GM21381 (cell line): ENCODE data around the gene PLEKHA5.
"Not testable (repeated sequence)": the region's sequence is repeated elsewhere in the genome, so short reads cannot be mapped to it uniquely, and the experiment has no call there.

Experiments
- ATAC-seq: cut with Tn5 transposase; IDR thresholded peaks from one replicate; pipeline ENCODE4 v1.9.1; 2021; ENCODE audit warnings: mild to moderate bottlenecking, moderate library complexity; ENCODE audit not compliant: unreplicated experiment

Gene PLEKHA5

DNA sequence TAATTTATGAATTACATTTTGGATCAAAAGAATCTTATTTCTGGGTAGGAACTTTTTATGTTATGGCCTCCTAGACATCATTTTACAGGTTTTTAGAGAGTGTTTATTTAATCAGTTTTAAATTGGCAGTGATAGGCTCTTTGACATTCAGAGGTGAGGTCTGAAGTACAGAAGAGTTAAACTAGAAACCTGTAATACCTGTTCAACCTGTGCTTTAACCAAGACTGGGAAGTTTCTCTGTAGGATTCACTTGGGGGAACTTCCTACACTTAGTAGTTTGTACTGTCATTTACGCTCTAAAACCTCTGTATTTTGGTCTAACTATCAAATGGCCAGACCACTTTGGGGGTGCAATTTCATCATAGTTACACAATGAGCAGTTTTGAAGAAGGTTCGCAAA, 35.9 kb downstream of the PLEKHA5 start:
- ATAC-seq, result no peak

DNA sequence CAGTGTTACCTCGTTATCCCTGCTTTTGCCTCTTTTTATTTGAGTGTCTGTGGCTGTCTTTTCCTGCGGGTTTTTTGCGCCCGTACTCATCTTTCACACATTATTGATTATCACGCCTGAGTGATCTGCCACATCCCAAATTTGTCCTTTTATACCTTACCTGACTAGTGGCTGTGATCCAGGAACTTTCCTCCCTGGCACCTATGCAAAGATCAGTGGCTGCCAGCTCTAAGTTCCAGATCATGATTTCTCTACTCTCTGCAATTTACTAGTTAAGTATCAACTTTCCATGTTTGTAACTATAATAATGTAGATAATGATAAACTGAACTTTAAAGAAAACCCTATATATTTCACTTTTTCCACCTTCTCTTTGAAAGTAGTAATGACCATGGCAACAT, 36.9 kb downstream of the PLEKHA5 start:
- ATAC-seq, result no peak

DNA sequence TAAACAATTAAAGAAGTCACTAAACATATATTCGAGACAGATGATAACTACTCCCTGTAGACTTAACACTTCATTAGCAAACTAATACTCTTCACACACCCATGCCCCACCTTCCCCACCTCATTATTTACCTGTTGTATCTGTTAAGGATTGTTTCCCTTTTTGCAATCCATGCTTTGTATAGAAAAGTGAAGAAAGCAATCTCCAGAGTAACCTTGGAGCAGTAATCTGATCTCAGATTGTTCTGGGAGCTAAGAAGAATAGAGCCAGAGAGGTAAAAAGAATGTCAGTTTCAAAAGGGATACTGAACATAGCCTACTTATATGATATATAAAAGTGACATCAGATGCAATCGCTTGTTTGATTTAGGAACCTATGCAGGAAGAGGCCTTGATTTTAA, 37.4 kb downstream of the PLEKHA5 start:
- ATAC-seq, result no peak

DNA sequence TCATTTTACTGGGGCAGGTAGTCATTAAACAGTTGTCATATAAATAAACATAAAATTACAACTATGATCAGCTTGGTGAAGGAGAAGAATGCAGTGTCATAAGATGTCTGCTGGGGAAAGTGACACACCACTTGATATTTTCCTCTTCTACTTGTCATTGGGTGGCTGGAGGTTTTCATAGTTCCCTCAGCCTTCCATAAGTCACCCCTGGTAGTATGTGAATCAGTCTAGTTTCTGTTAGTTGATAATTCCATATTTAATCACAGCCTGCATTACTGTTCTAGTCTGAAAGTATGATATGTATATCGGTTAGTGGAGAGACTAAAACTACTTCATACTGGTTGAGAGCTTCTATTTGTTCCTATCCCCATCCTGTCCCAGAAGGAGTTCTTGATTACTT, 38.2 kb downstream of the PLEKHA5 start:
- no peak for ATAC-seq

DNA sequence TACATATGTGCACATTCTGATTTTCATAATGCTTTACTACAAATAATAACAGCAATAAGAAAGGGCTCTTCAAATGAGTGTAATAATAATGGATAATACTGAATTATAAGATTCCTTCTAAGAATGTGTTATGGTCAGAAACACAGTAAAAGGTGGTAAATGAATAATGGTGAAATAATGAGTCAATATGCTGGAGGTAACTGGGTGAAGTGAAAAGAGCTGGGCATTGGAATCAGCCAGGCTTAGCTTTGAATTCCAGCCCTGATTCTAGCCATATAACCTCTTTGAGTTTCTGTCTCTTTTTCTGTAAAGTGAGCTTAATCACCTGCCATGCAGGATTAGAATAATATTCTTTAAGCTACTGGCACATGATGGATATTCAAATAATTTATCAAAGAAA, 39.1 kb downstream of the PLEKHA5 start:
- no peak for ATAC-seq

DNA sequence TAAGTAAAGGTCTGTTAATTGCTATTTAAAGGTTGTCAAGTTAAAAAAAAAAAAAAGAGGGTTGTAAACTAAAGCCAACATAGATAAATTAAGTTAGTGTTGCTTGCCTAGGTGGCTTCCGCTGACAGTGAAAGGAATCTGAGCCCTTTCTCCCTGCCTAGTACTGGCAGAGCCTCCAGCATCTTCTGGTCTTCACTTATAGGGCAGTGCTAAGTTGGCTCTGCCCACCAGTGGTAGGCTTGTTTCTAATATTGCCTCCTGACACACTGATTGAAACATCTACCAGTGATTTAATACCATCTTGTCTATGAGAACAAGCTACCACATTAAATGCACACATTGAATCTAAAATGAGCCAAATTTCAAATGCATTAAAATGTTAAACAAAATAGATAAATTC, 39.7 kb downstream of the PLEKHA5 start:
- ATAC-seq, result no peak

DNA sequence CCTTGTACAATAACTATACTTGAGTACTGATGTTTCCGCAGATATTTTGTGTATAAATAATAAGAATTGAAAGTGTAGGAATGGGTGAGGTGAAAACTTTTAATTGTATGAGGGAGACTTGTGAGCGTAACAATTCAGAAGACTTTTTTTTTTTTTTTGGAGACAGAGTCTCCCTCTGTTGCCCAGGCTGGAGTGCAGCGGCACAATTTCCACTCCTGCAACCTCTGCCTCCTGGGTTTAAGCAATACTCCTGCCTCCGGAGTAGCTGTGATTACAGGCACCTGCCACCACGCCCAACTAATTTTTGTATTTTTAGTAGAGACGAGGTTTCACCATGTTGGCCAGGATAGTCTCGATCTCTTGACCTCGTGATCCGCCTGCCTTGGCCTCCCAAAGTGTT, 40.8 kb downstream of the PLEKHA5 start:
- ATAC-seq, result not testable (repeated sequence)

DNA sequence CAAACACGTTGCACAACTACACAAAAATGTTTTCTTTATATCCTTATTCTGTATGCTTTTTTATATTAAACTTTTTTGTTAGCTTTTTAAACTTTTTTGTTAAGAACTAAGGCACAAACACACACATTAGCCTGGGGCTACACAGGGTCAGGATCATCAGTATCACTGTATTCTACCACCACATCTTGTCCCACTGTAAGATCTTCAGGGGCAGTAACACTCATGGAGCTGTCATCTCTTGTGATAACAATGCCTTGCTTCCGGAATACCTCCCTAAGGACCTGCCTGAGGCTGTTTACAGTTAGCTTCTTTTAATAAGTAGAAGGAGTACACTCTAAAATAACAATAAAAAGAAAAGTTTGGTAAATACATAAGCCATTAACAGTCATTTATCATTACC, 42.2 kb downstream of the PLEKHA5 start:
- ATAC-seq, result no peak

DNA sequence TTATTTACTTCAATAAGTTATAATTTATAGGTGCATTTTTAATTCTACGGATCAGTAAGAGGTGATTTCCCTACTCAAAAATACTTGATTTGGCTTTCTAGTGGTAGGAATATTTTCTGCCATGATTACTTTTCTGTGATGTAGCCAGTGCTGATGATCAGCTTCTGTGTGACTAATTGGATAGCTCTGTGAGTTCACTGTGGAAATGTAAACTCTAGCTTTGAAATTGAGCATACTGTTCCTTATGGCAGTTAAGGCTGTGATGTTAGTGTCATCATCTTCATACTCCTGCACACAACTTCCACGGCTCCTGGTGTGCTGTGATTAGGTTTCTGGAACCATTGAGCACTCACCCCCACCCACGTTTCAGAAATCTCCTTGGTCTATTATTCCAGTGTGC, 48.2 kb downstream of the PLEKHA5 start:
- no peak for ATAC-seq

DNA sequence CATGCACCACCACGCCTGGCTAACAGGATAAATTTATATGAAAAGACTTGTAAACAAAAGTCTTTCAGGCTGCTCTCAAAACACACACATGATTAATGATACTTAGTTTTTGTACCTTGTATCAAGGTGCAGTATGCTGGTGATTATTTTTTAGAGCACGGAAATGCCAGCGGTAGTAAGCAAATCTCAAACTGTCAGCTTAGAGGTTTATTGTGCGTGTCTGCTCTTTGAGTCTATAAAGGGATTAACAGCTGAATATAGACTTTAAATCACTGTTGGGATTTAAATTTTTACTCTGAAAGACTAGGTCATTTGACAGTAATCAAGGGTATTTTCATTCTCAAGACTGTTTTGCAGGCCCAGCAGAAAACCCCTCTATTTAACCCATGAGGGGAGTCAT, 50.5 kb downstream of the PLEKHA5 start:
- ATAC-seq, result no peak

DNA sequence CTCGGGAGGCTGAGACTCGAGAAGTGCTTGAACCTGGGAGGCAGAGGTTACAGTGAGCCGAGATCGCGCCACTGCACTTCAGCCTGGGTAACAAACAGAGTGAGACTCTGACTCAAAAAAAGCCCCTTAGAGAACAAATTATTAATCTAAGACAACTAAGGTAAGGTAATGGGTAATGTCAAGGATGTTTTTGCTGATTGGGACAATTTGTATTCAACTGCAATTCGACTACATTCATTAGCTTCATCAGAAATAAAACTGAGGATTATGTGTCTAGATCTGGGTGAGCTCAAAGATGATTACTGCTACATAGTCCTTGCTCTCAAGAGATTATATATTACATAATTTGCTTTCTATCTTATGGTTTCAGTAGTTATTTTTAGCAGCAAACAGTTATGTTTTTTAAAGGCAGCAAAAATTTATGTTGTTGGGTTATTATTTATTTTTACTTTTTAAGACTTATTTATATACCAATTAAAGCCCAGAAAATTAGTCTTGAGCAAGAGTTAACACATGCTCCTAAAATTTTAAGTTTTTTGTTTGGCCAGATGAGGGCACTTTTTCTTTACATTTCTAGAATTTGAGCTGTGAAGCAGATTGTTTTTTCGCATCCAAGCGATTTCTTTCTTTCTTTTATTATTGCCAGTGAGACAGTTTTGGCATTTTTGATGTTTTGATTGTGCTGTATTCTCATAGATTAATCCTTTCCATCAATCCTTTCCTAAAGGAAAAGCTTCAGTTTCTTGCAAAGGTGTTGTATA, 52.3 kb downstream of the PLEKHA5 start:
- no peak for ATAC-seq

DNA sequence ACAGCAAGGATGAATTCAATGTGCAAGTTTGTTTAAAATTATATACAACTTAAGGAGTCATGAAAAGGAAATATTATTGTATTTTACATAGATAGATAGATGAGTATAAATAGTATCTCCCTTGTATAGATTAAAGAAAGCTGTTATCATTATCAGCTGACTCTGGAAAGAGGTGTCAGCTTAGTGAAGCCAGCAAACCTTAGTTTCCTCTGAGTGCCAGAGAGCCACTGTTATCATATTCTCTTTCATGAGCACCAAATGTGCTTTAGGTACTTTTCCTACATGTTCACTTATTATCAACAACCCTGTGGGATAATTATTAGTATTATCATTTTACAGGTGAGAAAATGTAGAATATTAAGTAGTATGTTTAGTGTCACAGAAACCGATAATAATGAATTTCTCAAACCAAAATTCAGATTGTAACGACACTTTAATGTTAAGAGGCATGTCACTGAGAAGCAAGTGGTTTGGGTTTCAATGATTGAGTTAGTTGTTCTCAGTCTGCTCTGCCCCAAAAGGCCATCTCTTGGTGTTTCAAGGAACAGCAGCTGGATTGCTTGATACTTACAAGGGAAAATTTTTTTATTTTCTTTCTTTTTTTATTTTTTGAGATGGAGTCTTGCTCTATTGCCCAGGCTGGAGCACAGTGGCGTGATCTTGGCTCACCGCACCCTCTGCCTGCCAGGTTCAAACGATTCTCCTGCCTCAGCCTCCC, 53.7 kb downstream of the PLEKHA5 start:
- ATAC-seq, result no peak

DNA sequence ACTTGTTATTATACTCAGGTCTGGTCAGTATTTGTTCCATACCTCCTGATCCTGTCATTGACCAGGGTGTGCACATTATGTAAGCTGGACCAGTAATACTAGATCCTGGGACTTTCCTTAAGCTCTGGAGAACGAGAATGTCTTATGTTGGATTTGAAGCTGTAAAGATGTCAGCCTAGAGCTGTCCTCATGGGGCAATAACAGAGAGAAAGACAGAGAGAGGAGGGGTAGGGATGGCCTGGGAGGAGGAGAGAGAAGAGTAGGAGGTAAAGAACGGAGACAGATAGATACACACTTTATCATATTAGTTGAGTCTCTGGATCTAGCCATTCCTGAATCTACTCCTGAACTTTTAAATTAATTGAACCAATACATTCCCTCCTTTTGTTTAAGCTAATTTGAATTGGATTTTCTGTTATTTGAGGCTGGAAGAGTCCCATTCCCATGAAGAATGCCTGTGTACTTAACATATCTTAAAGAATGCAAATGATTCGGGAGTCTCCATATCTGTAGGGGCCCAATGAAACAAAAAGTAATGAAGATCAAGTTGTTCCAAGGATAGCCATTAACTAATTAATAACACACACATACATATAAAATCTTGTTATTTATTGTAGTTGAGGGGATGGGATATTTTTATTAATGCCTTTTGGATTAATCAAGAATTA, 55.9 kb downstream of the PLEKHA5 start:
- no peak for ATAC-seq

DNA sequence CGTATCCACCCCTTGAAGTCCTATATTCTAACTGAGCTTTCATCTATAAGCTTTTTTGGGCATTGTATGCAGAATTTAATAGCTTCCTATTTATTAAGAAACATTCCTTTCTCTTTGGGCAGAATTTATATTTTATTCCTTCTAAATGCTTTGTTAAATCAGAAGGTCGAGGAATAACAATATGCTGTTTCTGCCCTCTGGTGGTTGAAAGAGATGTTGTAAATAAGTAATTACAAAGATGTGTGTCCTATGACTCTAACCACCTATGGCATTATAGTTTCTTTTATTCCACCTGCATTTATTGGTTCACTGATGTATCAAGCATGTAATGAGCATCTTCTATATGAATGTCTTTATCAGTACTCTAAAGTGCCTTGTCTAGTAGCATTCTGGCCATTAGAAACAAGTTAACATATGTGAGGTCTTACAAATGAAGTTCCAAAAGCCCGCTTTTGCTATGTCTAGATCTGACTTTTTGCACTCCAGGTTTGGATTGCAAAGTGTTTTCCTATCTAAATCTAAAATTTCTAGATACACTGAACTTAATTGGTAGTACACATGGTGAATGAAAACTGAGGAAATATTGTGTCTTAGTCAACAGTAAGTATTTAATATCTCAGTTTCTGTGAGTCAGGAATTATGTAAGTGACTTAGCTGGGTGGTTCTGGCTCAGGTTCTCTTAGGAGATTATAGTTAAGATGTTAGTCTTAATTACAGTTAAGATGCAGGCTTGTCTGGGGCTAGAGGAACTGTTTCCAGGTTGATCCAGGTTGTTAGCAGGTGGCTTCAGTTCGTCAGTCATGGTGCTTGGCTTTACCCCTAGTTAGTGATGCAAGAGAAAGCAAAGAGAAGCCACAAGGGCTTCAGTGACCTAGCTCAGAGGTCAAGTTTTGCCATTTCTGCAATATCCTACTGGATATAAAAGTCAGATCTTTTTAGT, 57.5 kb downstream of the PLEKHA5 start:
- ATAC-seq, result no peak

DNA sequence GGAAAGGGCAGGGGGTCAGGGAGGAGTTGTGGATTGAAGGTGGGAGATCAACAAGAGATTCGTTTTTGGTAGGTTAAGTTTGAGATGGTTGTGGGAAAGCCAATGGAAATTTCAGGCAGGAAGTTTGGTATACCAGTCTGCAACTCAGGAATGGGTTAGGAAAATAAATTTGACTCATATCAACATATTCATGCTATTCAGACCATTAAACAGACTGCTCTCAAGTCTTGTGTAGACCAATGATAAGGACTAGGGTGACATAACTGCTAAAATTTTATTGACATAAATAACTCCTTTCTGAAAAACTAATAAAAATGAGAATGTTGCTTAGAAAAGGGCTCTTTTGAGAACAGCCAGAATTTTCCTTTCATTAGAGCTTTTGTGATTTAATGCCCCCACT, 60.0 kb downstream of the PLEKHA5 start:
- ATAC-seq, result no peak

DNA sequence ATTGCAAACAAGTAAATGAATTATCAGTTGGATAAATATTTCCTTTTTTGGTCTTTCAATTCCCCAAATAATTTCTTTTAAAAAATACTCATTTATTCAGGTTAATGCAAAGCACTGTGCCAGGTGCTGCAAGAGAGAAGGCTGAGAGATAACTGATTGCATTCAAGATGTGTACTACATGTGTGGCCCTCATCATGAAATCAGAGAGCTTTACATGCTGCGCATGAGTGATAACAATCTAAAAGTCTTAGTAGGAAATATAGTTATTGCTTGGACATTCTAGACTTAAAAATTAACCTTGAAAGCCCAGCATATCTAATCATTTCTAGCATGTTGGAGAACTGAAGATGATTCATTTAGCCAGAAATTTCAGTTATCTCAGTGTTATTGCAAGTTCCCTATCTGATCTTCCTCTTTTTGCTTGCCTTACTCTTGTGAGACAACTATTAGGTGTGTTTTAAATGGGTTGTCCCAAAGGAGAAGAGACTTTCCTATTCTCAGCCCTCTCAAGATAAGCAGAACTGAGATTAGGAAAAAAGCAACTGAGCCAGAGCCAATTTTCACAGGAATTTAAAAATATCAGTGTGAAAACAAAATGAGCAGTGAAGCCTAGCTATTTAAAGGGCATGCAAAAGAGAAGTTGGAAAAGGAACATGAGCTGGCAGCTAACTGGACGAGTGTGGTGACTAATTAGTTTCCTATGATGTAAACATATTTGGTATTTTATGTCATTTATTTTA, 60.9 kb downstream of the PLEKHA5 start:
- ATAC-seq, result no peak

DNA sequence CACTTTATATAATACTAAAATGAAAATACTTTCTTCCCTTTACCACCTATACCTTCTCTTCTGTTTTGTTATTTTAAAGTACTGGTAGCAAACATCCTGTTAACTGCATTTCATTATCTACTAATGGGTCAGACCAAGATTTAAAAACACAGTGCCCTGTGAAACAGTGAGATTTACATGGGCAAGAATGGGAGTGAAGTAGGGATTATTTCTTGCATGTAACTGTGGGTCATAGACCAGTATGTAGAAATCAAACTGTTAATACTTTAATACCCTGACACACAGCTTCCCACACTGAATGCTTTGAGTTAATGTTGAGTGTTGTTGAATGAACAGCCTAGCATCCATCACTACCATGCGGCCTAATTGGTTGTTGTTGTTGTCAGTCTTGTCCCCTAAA, 61.6 kb downstream of the PLEKHA5 start:
- no peak for ATAC-seq

DNA sequence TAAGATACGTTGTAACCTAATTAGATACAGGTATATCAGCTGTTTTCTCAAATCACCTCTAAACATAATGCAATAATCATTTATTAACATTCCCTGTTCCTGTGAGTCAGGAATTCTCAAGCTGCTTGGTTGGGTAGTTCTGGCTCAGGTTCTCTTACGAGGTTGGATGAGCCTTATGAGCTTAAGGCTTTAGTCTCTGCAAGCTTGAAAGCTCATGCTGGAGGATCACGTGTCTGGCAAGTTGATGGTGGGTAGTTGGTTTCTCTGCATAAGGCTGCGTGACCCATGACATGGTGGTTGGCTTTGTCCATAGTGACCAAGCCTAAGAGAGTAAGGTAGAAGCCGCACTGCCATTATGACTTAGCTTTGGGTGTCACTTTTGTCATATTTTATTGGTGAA, 62.0 kb downstream of the PLEKHA5 start:
- no peak for ATAC-seq

DNA sequence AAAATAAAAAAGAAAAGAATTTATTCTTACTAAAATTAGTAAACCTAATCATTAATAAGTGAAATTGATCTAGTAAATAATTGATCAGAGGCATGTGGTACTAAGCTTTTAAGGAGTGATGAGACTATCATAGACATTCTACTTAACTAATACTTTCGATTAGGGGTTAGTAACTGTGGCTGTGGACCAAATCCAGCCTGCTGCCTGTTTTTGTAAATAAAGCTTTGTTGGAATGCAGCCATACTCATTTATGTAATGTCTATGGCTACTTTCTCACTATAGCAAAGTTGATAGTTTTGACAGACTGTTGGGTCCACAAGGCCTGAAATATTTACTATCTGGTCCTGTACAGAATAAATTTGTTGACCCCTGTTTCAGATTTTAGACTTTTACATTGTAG, 63.2 kb downstream of the PLEKHA5 start:
- no peak for ATAC-seq

DNA sequence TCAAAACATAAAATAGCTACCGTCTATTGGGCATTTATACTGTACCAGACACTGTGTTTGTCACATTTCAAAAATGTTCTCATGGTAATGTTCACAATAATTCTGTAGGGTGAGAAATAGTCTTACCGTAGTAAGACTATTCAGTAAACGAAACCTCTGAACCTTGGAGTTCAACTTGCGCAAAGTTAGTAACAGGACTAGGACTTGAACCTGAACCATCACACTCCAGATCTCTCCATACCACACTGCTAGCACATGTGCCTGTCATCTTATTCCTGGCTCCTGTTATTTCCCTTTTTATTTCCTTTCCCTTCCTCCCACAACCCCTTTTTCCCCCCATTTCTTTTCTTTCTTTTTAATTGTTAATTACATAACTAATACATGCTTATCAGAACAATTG, 65.4 kb downstream of the PLEKHA5 start:
- no peak for ATAC-seq
